BE2C (cell line): ENCODE measurements around the gene STXBP2.

Experiments
- DNase-seq: peaks from one replicate; pipeline ENCODE4 v3.0.0-alpha.2; 2020
- H3K27me3 ChIP-seq: fragments of 250-450 bp; sonication (Bioruptor Pico); 2 replicates; pipeline ENCODE4 v1.5.1; 2020; ENCODE audit warnings: mild to moderate bottlenecking
- H3K36me3 ChIP-seq: fragments of 250-450 bp; sonication (Bioruptor Pico); 2 replicates; pipeline ENCODE4 v1.5.1; 2020; ENCODE audit warnings: mild to moderate bottlenecking
- H3K4me1 ChIP-seq: fragments of 250-450 bp; sonication (Bioruptor Pico); 2 replicates; pipeline ENCODE4 v1.5.1; 2020
- H3K4me3 ChIP-seq: 2 replicates; pipeline ENCODE4 v1.5.1; 2011; ENCODE audit warnings: low read depth, low read length
- H3K9me3 ChIP-seq: fragments of 250-450 bp; sonication (Bioruptor Pico); 2 replicates; pipeline ENCODE4 v1.5.1; 2020
- TF ChIP-seq, protein P1 (sequence below): IDR thresholded peaks from 2 replicates; pipeline ENCODE4 v1.5.1; 2012; ENCODE audit warnings: mild to moderate bottlenecking, low read depth, low read length

The STXBP2 gene

DNA sequence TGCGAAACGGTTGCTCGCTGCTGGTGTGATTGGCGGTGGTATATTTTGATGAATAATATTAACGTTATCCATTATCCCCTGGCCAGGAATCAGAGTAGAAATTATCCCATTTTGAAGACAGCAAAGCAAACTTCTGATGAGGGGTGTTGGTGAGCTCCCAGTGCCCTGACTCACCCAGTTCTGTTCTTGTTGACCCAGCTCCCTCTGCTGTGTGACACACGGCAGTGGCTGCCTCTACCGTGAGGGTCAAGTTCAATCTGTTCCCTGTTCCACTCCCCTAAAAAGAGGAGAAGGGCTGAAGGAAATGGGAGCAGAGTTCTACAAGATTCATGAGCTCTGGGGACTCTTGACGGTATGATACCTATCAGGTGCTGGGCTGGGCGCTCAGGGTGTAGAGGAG, 39.2 kb upstream of the STXBP2 start:
- Histone ChIP-seq H3K36me3 (no peaks in the 10 kb centered on the region), H3K9me3 (no peaks in the 10 kb centered on the region), H3K27me3 (peaks cover 6% of the 10 kb centered on the region; the same call in 1 of the 2 replicates), H3K4me3 (no peak overlapping the region), H3K4me1 (peaks cover 7% of the 10 kb centered on the region)
- DNase-seq, result no peak
- TF ChIP-seq, protein P1, sequence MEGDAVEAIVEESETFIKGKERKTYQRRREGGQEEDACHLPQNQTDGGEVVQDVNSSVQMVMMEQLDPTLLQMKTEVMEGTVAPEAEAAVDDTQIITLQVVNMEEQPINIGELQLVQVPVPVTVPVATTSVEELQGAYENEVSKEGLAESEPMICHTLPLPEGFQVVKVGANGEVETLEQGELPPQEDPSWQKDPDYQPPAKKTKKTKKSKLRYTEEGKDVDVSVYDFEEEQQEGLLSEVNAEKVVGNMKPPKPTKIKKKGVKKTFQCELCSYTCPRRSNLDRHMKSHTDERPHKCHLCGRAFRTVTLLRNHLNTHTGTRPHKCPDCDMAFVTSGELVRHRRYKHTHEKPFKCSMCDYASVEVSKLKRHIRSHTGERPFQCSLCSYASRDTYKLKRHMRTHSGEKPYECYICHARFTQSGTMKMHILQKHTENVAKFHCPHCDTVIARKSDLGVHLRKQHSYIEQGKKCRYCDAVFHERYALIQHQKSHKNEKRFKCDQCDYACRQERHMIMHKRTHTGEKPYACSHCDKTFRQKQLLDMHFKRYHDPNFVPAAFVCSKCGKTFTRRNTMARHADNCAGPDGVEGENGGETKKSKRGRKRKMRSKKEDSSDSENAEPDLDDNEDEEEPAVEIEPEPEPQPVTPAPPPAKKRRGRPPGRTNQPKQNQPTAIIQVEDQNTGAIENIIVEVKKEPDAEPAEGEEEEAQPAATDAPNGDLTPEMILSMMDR, result no peak

DNA sequence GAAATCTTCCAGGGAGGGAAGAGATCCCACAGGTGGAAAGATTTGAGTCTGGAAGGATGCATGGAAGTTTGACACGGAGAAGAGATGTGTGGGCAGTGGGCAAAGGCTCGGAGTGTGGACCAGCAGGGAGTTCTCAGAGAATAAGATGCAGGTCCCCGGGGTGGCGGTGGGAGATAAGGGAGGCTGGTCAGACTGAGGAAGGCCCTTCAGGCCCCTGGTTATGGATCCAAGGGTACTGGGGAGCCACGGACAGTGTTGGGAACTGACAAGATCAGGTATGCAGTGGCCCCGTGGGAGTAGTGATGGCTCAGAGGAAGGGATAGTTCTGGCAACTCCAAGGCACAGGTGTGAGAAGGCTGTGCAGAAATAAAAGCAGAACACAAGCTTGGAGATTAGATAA, 38.7 kb upstream of the STXBP2 start:
- H3K27me3 ChIP-seq, result peaks cover 6% of the 10 kb centered on the region; the same call in 1 of the 2 replicates
- peaks cover 7% of the 10 kb centered on the region for H3K4me1 ChIP-seq
- DNase-seq, result no peak
- no peaks in the 10 kb centered on the region for H3K36me3 ChIP-seq
- no peak overlapping the region for H3K4me3 ChIP-seq
- TF ChIP-seq, protein P1, result no peak
- H3K9me3 ChIP-seq, result no peaks in the 10 kb centered on the region

DNA sequence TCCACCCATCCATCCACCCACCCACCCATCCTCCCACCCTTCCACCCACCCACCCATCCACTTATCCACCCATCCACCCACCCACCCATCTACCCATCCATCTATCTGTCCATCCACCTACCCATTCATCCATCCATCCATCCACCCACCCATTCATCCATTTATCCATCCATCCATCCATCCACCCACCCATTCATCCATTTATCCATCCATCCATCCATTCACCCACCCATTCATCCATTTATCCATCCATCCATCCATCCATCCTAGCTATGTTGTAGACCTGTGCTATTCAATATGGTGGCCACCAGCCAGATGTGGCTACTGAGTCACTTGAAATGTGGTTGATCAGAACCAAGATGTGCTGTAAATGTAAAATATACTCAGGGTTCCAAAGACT, 36.2 kb upstream of the STXBP2 start:
- peaks cover 6% of the 10 kb centered on the region; the same call in 1 of the 2 replicates for H3K27me3 ChIP-seq
- TF ChIP-seq, protein P1, result no peak
- H3K36me3 ChIP-seq, result no peaks in the 10 kb centered on the region
- no peak overlapping the region for H3K4me3 ChIP-seq
- no peak for DNase-seq
- peaks cover 12% of the 10 kb centered on the region for H3K4me1 ChIP-seq
- no peaks in the 10 kb centered on the region for H3K9me3 ChIP-seq

DNA sequence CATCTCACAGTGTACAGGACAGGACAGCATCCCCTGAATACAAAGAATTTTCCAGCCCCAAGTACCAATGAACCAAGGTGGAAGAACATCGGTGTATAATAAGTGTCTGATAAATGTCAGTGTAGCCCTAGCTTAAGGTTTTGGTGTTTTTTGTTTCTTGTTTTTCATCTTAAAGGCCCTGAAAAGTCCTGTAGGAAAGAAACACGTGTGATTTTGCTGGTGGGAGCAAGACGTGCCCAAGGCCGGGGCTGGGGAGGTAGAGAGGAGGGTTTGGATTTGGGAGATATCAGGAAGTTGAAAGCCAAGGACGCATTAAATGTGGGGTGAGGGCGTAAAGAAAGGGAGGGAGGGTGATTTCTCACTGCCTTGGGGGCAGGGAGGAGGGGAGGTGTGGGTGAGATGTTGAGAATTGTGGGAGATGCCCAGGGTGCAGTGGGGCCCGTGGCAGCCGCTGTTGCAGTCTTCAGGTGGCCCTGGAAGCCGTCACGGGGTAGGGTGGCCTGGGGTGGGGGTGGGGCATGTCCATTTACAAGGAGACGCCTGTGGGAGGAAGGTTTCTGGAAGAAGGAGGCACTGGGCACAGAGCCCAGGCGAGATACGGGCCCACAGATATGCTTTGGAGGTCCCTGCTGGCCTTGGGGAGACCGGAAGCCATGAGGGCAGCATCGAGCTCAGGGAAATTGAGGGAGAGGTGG, 34.5 kb upstream of the STXBP2 start:
- H3K9me3 ChIP-seq, result no peaks in the 10 kb centered on the region
- no peaks in the 10 kb centered on the region for H3K27me3 ChIP-seq
- DNase-seq, result no peak
- H3K36me3 ChIP-seq, result no peaks in the 10 kb centered on the region
- no peak overlapping the region for H3K4me3 ChIP-seq
- TF ChIP-seq, protein P1, result no peak
- peaks cover 5% of the 10 kb centered on the region; the same call in 1 of the 2 replicates for H3K4me1 ChIP-seq

DNA sequence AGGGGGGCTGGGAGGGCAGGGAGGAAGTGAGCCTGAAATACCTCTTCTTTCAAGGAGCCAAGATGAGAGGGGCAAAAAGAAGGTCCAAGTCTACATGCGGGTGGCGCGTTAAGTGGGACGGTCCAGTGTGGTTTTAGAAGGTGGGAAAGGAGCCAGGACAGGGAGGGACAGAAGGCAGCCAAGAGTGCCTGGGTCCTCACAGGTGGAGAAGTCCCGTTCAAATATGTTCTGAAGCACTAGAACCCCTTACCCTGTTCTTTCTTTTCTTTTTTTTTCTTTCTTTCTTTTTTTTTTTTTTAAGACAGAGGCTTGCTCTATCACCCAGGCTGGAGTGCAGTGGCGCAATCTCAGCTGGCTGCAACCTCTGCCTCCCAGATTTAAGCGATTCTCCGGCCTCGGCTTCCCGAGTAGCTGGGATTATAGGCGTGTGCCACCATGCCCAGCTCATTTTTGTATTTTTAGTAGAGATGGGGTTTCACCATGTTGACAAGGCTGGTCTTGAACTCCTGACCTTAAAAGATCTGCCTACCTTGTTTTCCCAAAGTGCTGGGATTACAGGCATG, 33.9 kb upstream of the STXBP2 start:
- Histone ChIP-seq H3K4me3 (no peak overlapping the region), H3K9me3 (no peaks in the 10 kb centered on the region), H3K27me3 (no peaks in the 10 kb centered on the region), H3K36me3 (no peaks in the 10 kb centered on the region; the same call in 1 of the 2 replicates), H3K4me1 (peaks cover 5% of the 10 kb centered on the region; the same call in 1 of the 2 replicates)
- DNase-seq, result no peak
- TF ChIP-seq, protein P1, result no peak

DNA sequence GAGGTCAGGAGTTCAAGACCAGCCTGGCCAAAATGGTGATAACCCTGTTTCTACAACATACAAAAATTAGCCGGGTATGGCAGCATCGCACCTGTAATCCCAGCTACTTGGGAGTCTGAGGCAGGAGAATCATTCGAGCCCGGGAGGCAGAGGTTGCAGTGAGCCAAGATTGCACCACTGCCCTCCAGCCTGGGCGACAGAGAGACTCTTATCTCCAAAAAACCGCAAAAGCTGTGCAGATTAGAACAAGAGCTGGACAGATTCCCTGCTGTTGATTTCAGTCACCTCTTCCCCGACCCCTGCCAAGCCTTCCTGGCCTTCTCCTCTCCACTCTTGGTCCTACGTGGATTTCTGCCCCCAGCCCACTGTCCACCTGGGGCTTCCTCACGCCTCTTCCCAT, 33.0 kb upstream of the STXBP2 start:
- Histone ChIP-seq H3K4me1 (peaks cover 5% of the 10 kb centered on the region; the same call in 1 of the 2 replicates), H3K4me3 (no peak overlapping the region), H3K36me3 (no peaks in the 10 kb centered on the region; the same call in 1 of the 2 replicates), H3K9me3 (no peaks in the 10 kb centered on the region), H3K27me3 (no peaks in the 10 kb centered on the region)
- no peak for DNase-seq
- TF ChIP-seq, protein P1, result no peak
